Measurements from ENCODE around the gene SNAP91.

DNA sequence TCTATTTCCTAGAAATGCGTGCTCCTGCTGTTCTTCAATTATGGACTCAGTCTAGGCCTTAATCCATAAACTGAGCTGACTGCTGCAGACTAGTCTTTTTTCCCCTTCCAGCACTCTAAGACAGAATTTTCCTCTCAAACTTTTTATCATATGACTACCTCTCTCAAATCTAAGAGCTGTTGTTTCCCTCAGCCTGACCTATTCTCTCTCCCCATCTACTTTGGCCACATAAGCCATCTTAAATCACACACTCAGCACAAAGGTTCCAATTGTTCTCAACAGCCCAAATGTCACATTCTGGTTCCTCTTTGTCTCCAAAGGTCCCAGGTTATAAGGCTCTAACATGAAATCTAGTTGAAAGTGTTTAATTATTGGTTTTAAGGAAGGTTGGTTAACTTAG is 111.4 kb downstream of the SNAP91 start:
- TF ChIP-seq, protein P1, sequence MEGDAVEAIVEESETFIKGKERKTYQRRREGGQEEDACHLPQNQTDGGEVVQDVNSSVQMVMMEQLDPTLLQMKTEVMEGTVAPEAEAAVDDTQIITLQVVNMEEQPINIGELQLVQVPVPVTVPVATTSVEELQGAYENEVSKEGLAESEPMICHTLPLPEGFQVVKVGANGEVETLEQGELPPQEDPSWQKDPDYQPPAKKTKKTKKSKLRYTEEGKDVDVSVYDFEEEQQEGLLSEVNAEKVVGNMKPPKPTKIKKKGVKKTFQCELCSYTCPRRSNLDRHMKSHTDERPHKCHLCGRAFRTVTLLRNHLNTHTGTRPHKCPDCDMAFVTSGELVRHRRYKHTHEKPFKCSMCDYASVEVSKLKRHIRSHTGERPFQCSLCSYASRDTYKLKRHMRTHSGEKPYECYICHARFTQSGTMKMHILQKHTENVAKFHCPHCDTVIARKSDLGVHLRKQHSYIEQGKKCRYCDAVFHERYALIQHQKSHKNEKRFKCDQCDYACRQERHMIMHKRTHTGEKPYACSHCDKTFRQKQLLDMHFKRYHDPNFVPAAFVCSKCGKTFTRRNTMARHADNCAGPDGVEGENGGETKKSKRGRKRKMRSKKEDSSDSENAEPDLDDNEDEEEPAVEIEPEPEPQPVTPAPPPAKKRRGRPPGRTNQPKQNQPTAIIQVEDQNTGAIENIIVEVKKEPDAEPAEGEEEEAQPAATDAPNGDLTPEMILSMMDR (IDR thresholded peaks at IDR 0.05; ENCODE audit: low read depth, low read length, missing input control): no peak
- TF ChIP-seq, protein P2, sequence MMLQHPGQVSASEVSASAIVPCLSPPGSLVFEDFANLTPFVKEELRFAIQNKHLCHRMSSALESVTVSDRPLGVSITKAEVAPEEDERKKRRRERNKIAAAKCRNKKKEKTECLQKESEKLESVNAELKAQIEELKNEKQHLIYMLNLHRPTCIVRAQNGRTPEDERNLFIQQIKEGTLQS (IDR thresholded peaks at IDR 0.05): no peak
- TF ChIP-seq, protein P3, sequence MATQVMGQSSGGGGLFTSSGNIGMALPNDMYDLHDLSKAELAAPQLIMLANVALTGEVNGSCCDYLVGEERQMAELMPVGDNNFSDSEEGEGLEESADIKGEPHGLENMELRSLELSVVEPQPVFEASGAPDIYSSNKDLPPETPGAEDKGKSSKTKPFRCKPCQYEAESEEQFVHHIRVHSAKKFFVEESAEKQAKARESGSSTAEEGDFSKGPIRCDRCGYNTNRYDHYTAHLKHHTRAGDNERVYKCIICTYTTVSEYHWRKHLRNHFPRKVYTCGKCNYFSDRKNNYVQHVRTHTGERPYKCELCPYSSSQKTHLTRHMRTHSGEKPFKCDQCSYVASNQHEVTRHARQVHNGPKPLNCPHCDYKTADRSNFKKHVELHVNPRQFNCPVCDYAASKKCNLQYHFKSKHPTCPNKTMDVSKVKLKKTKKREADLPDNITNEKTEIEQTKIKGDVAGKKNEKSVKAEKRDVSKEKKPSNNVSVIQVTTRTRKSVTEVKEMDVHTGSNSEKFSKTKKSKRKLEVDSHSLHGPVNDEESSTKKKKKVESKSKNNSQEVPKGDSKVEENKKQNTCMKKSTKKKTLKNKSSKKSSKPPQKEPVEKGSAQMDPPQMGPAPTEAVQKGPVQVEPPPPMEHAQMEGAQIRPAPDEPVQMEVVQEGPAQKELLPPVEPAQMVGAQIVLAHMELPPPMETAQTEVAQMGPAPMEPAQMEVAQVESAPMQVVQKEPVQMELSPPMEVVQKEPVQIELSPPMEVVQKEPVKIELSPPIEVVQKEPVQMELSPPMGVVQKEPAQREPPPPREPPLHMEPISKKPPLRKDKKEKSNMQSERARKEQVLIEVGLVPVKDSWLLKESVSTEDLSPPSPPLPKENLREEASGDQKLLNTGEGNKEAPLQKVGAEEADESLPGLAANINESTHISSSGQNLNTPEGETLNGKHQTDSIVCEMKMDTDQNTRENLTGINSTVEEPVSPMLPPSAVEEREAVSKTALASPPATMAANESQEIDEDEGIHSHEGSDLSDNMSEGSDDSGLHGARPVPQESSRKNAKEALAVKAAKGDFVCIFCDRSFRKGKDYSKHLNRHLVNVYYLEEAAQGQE (IDR thresholded peaks at IDR 0.05): no peak
- TF ChIP-seq SP1 (IDR thresholded peaks at IDR 0.05) (no peak), EGR1 (IDR thresholded peaks at IDR 0.05; ENCODE audit: low read depth in 2 of 2) (no peak)
- TF ChIP-seq, protein P4, sequence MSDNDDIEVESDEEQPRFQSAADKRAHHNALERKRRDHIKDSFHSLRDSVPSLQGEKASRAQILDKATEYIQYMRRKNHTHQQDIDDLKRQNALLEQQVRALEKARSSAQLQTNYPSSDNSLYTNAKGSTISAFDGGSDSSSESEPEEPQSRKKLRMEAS (IDR thresholded peaks at IDR 0.05): no peak
- TF ChIP-seq, protein P5, sequence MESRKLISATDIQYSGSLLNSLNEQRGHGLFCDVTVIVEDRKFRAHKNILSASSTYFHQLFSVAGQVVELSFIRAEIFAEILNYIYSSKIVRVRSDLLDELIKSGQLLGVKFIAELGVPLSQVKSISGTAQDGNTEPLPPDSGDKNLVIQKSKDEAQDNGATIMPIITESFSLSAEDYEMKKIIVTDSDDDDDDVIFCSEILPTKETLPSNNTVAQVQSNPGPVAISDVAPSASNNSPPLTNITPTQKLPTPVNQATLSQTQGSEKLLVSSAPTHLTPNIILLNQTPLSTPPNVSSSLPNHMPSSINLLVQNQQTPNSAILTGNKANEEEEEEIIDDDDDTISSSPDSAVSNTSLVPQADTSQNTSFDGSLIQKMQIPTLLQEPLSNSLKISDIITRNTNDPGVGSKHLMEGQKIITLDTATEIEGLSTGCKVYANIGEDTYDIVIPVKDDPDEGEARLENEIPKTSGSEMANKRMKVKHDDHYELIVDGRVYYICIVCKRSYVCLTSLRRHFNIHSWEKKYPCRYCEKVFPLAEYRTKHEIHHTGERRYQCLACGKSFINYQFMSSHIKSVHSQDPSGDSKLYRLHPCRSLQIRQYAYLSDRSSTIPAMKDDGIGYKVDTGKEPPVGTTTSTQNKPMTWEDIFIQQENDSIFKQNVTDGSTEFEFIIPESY (IDR thresholded peaks at IDR 0.05): no peak

Measured in liver (tissue), 3 donors.